Caco-2 (cell line): ENCODE results near the gene ZBTB8A. TPM values are rescaled to one million over a fixed set of nuclear protein-coding genes. Genes with fewer than 3 reads are reported as not detected.

Experiments
- BruUV-seq: library from RNA; stranded (reverse); fragments of 400-500 nt; replicated peaks from 2 replicates; lab custom pipeline; 2021; lab: Mats Ljungman, UMichigan
- CTCF ChIA-PET: fragments of 300-600 bp; sonication (Branson Sonifier 250); formaldehyde crosslinking; loops from one replicate; lab custom pipeline; 2022; ENCODE audit warnings: antibody characterized with exemption; lab: Charles Lee
- POLR2A ChIA-PET: fragments of 300-600 bp; sonication (Branson Sonifier 250); formaldehyde crosslinking; loops from one replicate; lab custom pipeline; 2022; ENCODE audit warnings: antibody characterized with exemption; lab: Charles Lee
- DNase-seq, 2 experiments: peaks; one replicate each; pipeline versions ENCODE4 v3.0.0 to v3.0.0-alpha.2; 2020 to 2022
- H3K27me3 ChIP-seq: replicated peaks from 2 replicates; pipeline ENCODE4 v1.6.0; 2011; ENCODE audit warnings: low read length; ENCODE audit not compliant: control insufficient read depth, insufficient read depth
- H3K36me3 ChIP-seq: 2 replicates; pipeline ENCODE4 v1.5.1; 2011; ENCODE audit warnings: low read length; ENCODE audit not compliant: control insufficient read depth, insufficient read depth
- H3K4me1 ChIP-seq: fragments of 250-450 bp; sonication (Bioruptor Pico); 2 replicates; pipeline ENCODE4 v1.5.1; 2020; ENCODE audit warnings: mild to moderate bottlenecking
- H3K4me3 ChIP-seq: 2 replicates; pipeline ENCODE4 v1.5.1; 2011; ENCODE audit warnings: low read depth, mild to moderate bottlenecking, control low read depth, low read length
- H3K9me3 ChIP-seq: fragments of 250-450 bp; sonication (Bioruptor Pico); 2 replicates; pipeline ENCODE4 v1.5.1; 2020; ENCODE audit warnings: mild to moderate bottlenecking, moderate library complexity
- H3K27ac Mint-ChIP-seq: one replicate; pipeline ENCODE4 v1.8.0; 2022; ENCODE audit warnings: mixed read lengths; ENCODE audit not compliant: unreplicated experiment
- H3K27me3 Mint-ChIP-seq: one replicate; pipeline ENCODE4 v1.8.0; 2022; ENCODE audit warnings: mixed read lengths; ENCODE audit not compliant: insufficient read depth, unreplicated experiment
- H3K36me3 Mint-ChIP-seq: one replicate; pipeline ENCODE4 v1.8.0; 2022; ENCODE audit warnings: mild to moderate bottlenecking, mixed read lengths; ENCODE audit not compliant: insufficient read depth, unreplicated experiment
- H3K4me1 Mint-ChIP-seq: one replicate; pipeline ENCODE4 v1.8.0; 2022; ENCODE audit warnings: low read depth, mixed read lengths; ENCODE audit not compliant: unreplicated experiment
- H3K4me3 Mint-ChIP-seq: one replicate; pipeline ENCODE4 v1.8.0; 2022; ENCODE audit warnings: mild to moderate bottlenecking, moderate library complexity, mixed read lengths; ENCODE audit not compliant: unreplicated experiment
- H3K9me3 Mint-ChIP-seq: one replicate; pipeline ENCODE4 v1.8.0; 2022; ENCODE audit warnings: mixed read lengths; ENCODE audit not compliant: unreplicated experiment
- intact Hi-C: fragments of 100-400 bp; cut with micrococcal nuclease; formaldehyde crosslinking; loops from one replicate; pipeline ENCODE4 v1.10.0; 2022; ENCODE audit not compliant: unreplicated experiment
- total RNA-seq: library from RNA; stranded (reverse); gene quantifications from 2 replicates; pipeline ENCODE4 v1.2.3, GENCODE V29; 2022
- TF ChIP-seq, protein P1 (sequence below), 2 experiments: fragments of 200-600 bp in 1 of 2; IDR thresholded peaks; 1 replicate in 1 of 2; 2 replicates in 1 of 2; pipeline versions ENCODE4 v1.5.1 to v1.8.0; 2011 to 2022; ENCODE audit warnings: antibody characterized with exemption in 1 of 2, control low read depth in 1 of 2, inconsistent platforms in 1 of 2, low read depth in 1 of 2, low read length in 1 of 2, mild to moderate bottlenecking in 1 of 2, moderate library complexity in 1 of 2; ENCODE audit not compliant: insufficient read depth in 1 of 2, severe bottlenecking in 1 of 2, unreplicated experiment in 1 of 2

The ZBTB8A gene
- total RNA-seq, 1 experiment from 2014 or later = 3.7 TPM

DNA sequence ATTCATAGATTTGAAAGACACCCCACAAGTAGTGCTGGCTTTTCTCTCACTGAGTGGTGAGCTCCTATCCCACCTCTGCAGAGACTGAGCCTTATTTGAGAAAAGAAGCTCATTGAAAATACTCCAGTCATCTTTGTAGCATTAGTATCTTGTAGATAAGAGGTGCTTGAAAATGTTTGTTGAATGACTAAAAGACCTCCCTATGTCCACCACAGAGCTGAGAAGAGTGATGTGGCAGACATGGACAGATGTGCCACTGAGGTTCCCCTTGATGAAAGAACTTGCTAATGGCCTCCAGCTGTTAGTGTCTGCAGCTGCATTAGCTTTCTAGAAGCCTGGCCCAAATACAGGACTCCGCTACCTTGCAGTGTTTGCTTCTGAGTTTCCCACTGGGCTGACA lies 29.3 kb upstream of the ZBTB8A start:
- Histone ChIP-seq H3K27me3 (no peaks in the 10 kb centered on the region), H3K4me1 (no peaks in the 10 kb centered on the region), H3K9me3 (no peaks in the 10 kb centered on the region), H3K36me3 (no peaks in the 10 kb centered on the region), H3K4me3 (no peak overlapping the region)
- intact Hi-C loops = no loop called here
- H3K27me3 Mint-ChIP-seq = no peaks in the 10 kb centered on the region
- no TSS peak for BruUV-seq
- H3K36me3 Mint-ChIP-seq = no peaks in the 10 kb centered on the region
- no peak for DNase-seq
- TF ChIP-seq, protein P1, sequence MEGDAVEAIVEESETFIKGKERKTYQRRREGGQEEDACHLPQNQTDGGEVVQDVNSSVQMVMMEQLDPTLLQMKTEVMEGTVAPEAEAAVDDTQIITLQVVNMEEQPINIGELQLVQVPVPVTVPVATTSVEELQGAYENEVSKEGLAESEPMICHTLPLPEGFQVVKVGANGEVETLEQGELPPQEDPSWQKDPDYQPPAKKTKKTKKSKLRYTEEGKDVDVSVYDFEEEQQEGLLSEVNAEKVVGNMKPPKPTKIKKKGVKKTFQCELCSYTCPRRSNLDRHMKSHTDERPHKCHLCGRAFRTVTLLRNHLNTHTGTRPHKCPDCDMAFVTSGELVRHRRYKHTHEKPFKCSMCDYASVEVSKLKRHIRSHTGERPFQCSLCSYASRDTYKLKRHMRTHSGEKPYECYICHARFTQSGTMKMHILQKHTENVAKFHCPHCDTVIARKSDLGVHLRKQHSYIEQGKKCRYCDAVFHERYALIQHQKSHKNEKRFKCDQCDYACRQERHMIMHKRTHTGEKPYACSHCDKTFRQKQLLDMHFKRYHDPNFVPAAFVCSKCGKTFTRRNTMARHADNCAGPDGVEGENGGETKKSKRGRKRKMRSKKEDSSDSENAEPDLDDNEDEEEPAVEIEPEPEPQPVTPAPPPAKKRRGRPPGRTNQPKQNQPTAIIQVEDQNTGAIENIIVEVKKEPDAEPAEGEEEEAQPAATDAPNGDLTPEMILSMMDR (IDR thresholded peaks at IDR 0.05; ENCODE audit: insufficient read depth in 1 of 2, low read depth in 1 of 2, low read length in 1 of 2, severe bottlenecking in 1 of 2, unreplicated experiment in 1 of 2) = no peak
- no peak overlapping the region for H3K27ac Mint-ChIP-seq
- no peaks in the 10 kb centered on the region for H3K4me1 Mint-ChIP-seq
- no peaks in the 10 kb centered on the region for H3K9me3 Mint-ChIP-seq
- POLR2A ChIA-PET = interaction anchor here (0.5 kb wide), 1 partner anchor 21 kb away, joined by 3 read pairs; no protein-coding TSS in a partner anchor
- H3K4me3 Mint-ChIP-seq = no peak overlapping the region
- CTCF ChIA-PET = no interaction called here

DNA sequence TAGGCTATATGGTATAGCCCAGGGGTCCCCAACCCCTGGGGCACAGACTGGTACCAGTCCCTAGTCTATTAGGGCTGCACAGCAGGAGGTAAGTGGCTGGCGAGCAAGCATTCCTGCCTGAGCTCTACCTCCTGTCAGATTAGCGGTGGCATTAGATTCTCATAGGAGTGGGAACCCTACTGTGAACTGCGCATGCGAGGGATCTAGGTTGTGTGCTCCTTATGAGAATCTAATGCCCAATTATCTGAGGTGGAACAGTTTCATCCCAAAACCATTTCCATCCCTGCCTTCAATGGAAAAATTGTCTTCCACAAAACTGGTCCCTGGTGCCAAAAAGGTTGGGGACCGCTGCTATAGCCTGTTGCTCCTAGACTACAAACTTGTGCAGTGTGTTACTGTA lies 22.8 kb upstream of the ZBTB8A start:
- POLR2A ChIA-PET = no interaction called here

DNA sequence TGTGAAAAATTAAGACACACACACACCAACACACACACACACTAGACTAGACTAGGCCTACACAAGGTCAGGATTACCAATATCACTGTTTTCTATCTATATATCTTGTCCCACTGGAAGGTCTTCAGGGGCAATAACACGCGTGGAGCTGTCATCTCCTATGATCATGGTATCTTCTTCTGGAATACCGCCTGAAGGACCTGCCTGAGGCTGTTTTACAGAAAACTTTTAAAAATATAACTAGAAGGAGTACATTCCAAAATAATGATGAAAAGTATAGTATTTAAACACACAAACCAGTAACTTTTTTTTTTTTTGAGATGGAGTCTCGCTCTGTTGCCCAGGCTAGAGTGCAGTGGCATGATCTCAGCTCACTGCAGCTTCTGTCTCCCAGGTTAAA lies 20.3 kb upstream of the ZBTB8A start:
- Mint-ChIP-seq H3K27me3 (no peaks in the 10 kb centered on the region), H3K9me3 (no peaks in the 10 kb centered on the region), H3K4me1 (peaks cover 6% of the 10 kb centered on the region), H3K4me3 (no peak overlapping the region), H3K27ac (no peak overlapping the region), H3K36me3 (no peaks in the 10 kb centered on the region)
- Histone ChIP-seq H3K4me3 (no peak overlapping the region), H3K4me1 (no peaks in the 10 kb centered on the region), H3K27me3 (no peaks in the 10 kb centered on the region), H3K9me3 (no peaks in the 10 kb centered on the region), H3K36me3 (no peaks in the 10 kb centered on the region)
- intact Hi-C loops = no loop called here
- TF ChIP-seq, protein P1 (IDR thresholded peaks at IDR 0.05; ENCODE audit: insufficient read depth in 1 of 2, low read depth in 1 of 2, low read length in 1 of 2, severe bottlenecking in 1 of 2, unreplicated experiment in 1 of 2) = no peak
- no peak for DNase-seq
- POLR2A ChIA-PET = no interaction called here
- CTCF ChIA-PET = no interaction called here
- no TSS peak for BruUV-seq

More for the DNA sequence above, 22.8 kb upstream of the ZBTB8A start:
- Mint-ChIP-seq H3K9me3 (no peaks in the 10 kb centered on the region), H3K36me3 (no peaks in the 10 kb centered on the region), H3K27me3 (no peaks in the 10 kb centered on the region), H3K27ac (no peak overlapping the region), H3K4me3 (no peak overlapping the region), H3K4me1 (peaks cover 6% of the 10 kb centered on the region)
- intact Hi-C loops = no loop called here
- BruUV-seq = no TSS peak
- H3K9me3 ChIP-seq = no peaks in the 10 kb centered on the region
- TF ChIP-seq, protein P1 (IDR thresholded peaks at IDR 0.05; ENCODE audit: insufficient read depth in 1 of 2, low read depth in 1 of 2, low read length in 1 of 2, severe bottlenecking in 1 of 2, unreplicated experiment in 1 of 2) = no peak
- H3K4me1 ChIP-seq = no peaks in the 10 kb centered on the region
- H3K27me3 ChIP-seq = no peaks in the 10 kb centered on the region
- no peaks in the 10 kb centered on the region for H3K36me3 ChIP-seq
- no peak overlapping the region for H3K4me3 ChIP-seq
- CTCF ChIA-PET = no interaction called here
- no peak for DNase-seq
